Measurements from ENCODE around the gene NCBP2.

- TF ChIP-seq, protein P1, sequence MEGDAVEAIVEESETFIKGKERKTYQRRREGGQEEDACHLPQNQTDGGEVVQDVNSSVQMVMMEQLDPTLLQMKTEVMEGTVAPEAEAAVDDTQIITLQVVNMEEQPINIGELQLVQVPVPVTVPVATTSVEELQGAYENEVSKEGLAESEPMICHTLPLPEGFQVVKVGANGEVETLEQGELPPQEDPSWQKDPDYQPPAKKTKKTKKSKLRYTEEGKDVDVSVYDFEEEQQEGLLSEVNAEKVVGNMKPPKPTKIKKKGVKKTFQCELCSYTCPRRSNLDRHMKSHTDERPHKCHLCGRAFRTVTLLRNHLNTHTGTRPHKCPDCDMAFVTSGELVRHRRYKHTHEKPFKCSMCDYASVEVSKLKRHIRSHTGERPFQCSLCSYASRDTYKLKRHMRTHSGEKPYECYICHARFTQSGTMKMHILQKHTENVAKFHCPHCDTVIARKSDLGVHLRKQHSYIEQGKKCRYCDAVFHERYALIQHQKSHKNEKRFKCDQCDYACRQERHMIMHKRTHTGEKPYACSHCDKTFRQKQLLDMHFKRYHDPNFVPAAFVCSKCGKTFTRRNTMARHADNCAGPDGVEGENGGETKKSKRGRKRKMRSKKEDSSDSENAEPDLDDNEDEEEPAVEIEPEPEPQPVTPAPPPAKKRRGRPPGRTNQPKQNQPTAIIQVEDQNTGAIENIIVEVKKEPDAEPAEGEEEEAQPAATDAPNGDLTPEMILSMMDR (IDR thresholded peaks at IDR 0.05; ENCODE audit: poor library complexity, severe bottlenecking), result no peak
- no peak for TF ChIP-seq RAD21 (conservative IDR thresholded peaks at IDR 0.05)
- no peak for TF ChIP-seq POLR2AphosphoS5 (IDR thresholded peaks at IDR 0.05)
- no peak for TF ChIP-seq REST (IDR thresholded peaks at IDR 0.05; ENCODE audit: borderline replicate concordance)
- no peak for TF ChIP-seq EZH2 (IDR thresholded peaks at IDR 0.05; ENCODE audit: borderline replicate concordance, insufficient read depth, low read length, poor library complexity, severe bottlenecking)
- no peak for TF ChIP-seq MXI1 (conservative IDR thresholded peaks at IDR 0.05; ENCODE audit: poor library complexity, severe bottlenecking)
- no peak for TF ChIP-seq SMC3 (conservative IDR thresholded peaks at IDR 0.05; ENCODE audit: poor library complexity)
- no peak for TF ChIP-seq TAF1 (IDR thresholded peaks at IDR 0.05; ENCODE audit: low read depth)
These were observed 48.3 kb upstream of the NCBP2 start for GRCh38 chr3:196990601-196991007.
